HG02798 (cell line): Measurements from ENCODE around the gene CRB2.

Experiments used
- ATAC-seq: cut with Tn5 transposase; IDR thresholded peaks from one replicate; pipeline ENCODE4 v1.9.1; 2021; ENCODE audit warnings: mild to moderate bottlenecking; ENCODE audit not compliant: unreplicated experiment, poor library complexity

The CRB2 gene

DNA sequence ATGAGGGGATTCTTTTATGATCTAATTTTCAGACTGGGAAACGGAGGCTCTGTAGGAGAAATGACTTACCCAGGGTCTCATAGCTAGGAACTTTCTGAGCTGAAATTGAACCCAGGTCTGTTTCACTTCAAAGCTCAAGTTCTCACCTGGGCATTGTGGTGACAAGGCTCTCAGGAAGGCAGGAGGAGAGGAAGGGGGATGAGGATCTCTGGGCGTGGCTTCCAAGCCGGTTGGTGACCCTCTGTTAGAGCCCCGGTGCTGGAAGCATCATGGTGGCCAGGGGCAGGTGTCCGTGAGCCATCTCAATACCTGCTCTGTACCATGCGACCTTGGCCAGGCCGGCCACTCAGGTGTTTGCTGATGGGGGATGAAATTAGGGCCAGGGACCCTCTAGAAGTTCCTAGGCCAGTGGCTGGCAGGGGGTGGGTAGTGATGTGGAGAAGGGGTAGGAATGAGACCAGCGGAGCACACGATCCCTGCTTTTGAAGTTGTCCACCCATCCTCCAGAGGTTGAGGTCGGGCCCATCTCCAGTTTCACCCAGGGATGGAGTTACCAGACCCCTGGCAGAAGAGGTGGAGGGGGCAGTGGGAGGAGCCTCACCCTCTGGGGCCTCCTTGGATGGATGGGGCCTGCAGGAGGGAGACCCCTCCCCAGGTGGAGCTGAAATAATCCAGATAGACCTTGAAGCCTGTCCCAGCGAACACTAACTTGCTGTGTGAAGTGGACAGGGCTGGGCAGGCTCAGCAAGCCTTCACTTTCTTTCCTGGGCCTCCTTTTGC lies 5.9 kb downstream of the CRB2 start:
- no peak for ATAC-seq

DNA sequence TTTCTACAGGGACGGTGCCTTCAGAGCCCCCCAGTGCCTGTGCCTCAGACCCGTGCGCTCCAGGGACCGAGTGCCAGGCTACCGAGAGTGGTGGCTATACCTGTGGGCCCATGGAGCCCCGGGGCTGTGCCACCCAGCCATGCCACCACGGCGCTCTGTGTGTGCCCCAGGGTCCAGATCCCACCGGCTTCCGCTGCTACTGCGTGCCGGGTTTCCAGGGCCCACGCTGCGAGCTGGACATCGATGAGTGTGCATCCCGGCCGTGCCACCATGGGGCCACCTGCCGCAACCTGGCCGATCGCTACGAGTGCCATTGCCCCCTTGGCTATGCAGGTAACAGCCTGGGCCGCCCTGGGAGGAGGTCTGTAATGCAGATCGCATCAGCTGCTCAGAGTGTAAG lies 6.9 kb downstream of the CRB2 start:
- ATAC-seq = no peak

DNA sequence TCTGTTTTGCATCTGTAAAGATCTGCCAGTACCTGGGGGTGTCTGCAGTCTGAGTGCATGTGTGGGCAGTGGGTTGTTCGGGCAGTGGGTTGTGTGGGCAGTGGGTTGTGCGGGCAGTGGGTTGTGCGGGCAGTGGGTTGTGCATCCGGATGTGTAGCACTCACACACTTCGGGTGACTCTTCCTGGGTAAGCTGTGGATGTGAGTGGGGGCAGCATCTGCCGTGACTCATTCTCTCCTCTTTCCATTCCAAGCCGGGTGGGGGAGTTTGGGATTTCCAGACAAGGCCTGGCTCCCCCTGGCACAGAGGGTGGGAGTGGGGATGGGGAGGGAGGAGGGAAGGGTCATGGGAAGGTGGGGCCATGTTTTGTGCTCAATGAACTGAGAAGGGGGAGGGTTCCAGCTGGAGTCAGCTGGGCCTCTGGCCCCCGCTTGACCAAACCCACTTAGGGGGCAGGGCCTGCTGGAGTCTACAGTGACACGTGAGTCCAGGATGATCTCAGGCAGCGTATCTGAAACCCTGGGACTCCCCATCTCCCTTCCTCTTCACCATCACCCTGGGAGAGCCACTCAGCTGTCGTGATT lies 8.3 kb downstream of the CRB2 start:
- ATAC-seq = no peak

DNA sequence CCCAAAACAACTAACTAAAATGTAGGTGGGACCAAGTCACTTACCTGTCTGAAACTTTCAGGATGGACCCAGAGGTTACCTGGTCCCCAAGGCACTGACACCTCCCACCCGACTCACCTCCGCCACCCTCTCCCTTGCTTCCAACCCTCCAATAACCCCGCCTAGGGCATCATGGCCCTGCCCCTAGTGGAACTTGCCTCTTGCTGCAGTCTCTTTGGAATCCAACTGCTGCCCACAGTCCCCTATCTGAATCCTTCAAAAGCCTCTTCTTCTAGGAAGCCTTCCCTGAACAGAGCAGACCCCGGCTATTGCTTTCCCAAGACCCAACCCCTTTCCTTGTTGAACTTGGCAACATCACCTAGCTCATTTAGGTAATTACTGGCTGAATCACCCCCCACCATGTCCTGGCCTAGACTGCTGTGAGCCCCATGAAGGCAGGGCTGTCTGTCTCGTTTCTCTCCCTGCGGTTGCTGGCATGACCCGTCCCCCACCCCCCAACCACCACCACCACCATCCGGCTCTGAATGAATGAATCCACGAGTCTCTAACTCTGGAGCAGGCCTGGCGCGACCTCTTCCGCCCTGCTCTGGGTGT lies 9.4 kb downstream of the CRB2 start:
- no peak for ATAC-seq

DNA sequence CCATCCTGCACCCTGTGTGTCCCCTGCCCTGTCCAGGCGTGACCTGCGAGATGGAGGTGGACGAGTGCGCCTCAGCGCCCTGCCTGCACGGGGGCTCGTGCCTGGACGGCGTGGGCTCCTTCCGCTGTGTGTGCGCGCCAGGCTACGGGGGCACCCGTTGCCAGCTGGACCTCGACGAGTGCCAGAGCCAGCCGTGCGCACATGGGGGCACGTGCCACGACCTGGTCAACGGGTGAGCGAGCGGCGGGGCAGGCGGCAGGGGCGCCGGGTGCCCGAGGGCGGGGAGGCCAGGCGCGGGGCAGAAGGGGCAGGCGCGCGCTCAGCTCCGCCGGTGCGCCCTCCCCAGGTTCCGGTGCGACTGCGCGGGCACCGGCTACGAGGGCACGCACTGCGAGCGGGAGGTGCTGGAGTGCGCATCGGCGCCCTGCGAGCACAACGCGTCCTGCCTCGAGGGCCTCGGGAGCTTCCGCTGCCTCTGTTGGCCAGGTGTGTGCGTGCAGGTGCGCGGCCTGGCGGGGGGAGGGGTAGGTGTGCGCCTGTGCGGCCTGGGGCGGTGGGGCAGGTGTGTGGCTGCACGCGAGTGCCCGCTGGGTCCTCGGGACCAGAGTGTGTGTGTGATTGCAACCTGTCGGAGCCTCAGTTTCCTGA lies 10.0 kb downstream of the CRB2 start:
- ATAC-seq = no peak

DNA sequence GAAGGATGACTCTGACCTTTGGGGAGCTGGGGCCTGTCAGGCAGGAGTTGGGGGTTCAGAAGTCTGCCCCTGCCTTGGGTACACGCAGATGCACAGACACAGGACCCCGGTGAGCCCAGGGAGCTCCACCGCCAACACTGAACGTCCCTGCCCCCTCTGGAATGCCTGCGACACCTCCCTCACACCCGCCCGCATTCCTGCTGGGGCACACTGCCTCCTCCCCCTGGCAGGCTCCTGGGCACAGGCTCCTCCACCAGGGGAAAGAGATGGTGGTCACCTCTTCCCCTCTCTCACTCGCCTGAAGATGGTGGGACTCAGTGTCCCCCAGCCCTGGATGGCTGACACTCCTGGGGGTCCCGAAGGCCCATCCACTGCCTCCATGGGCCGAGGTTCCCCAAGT lies 12.0 kb downstream of the CRB2 start:
- ATAC-seq = no peak

DNA sequence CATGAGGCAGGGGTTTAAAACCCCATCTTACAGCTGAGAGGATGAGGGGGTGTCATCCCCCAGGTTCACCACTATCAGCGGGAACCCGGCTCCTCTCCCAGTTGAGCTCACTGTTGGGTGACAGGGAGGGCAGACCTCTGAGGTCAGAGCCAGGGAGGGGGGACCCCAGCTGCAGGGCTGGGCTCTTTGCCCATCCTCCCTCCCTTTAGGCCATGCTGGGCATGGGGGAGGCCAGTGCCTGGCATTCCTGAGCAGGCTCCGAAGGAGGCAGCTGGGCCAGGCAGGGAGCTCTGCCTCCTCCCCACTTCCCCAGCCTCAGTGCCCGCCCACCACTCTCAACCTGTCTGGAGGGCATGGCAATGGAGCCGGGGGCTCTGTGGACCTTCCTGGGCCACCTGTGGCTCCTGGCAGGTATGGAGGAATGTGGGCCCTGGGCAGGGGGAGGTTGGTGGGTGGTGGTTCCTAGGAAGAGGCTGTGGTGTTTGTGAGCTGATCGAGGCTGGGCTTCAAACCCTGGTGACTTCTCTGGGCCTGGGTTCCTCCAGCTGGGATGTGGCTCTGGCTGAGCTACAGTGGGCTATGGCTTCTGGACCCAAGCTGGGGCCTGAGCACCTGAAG lies 12.6 kb downstream of the CRB2 start:
- ATAC-seq = no peak

DNA sequence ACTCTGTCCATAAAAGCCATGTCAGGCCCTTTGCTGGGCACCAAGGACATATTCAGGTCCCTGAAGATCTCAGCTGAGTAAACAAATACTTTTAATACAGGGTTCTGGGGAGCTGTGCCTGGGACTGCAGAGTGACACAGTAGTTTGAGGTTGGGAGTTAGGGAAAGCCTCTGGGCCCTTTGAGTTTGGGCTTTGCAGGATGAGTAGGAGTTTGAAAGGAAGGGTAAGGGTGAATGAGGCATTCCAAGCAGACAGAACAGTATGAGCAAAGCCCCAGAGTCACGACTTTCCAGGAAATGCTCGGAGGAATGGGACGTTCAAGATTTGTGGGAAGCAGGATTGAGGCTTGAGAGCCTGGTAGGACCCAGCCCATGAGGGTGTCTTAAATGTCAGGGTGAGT lies 13.3 kb downstream of the CRB2 start:
- no peak for ATAC-seq

DNA sequence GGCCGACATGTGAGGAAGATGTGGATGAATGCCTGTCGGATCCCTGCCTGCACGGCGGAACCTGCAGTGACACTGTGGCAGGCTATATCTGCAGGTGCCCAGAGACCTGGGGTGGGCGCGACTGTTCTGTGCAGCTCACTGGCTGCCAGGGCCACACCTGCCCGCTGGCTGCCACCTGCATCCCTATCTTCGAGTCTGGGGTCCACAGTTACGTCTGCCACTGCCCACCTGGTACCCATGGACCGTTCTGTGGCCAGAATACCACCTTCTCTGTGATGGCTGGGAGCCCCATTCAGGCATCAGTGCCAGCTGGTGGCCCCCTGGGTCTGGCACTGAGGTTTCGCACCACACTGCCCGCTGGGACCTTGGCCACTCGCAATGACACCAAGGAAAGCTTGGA lies 14.1 kb downstream of the CRB2 start:
- ATAC-seq = no peak

DNA sequence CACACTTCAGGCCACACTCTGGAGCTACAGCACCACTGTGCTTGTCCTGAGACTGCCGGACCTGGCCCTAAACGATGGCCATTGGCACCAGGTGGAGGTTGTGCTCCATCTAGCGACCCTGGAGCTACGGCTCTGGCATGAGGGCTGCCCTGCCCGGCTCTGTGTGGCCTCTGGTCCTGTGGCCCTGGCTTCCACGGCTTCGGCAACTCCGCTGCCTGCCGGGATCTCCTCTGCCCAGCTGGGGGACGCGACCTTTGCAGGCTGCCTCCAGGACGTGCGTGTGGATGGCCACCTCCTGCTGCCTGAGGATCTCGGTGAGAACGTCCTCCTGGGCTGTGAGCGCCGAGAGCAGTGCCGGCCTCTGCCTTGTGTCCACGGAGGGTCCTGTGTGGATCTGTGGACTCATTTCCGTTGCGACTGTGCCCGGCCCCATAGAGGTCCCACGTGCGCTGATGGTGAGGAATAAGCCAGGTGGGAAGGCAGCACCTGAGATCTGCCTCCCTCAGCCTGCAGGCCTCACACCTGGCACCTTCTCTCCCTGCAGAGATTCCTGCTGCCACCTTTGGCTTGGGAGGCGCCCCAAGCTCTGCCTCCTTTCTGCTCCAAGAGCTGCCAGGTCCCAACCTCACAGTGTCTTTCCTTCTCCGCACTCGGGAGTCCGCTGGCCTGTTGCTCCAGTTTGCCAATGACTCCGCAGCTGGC lies 14.7 kb downstream of the CRB2 start:
- no peak for ATAC-seq

DNA sequence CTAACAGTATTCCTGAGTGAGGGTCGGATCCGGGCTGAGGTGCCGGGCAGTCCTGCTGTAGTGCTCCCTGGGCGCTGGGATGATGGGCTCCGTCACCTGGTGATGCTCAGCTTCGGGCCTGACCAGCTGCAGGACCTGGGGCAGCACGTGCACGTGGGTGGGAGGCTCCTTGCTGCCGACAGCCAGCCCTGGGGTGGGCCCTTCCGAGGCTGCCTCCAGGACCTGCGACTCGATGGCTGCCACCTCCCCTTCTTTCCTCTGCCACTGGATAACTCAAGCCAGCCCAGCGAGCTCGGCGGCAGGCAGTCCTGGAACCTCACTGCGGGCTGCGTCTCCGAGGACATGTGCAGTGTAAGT lies 15.2 kb downstream of the CRB2 start:
- ATAC-seq = no peak

DNA sequence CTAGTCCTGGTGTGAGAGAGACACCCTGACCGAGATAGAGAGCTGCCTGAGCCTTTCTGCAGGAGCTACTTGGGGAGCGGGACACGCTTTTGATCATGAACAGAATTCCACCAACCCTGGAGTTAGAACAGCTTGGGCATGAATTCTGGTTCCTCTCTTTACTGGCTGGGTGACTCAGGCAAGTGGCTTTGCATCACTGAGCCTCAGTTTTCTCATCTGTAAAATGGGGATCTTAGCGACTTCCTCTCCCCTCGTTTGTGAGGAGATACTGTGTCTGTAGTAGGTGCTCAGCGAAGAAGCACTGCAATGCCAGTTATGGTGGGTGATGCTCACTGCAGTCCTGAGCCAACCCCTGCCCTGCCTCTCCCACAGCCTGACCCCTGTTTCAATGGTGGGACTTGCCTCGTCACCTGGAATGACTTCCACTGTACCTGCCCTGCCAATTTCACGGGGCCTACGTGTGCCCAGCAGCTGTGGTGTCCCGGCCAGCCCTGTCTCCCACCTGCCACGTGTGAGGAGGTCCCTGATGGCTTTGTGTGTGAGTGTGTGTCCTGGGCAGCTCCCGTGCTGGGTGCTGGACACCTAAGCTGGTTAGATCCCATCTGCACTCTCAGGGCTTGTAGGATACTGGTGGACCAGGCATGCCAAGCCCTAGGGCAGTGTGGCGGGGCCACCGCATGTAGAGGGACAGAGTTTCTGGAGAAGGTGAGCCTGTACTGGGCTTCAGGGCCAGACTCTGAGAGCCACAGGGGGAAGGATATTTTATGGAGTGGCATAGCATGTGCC lies 16.0 kb downstream of the CRB2 start:
- ATAC-seq = no peak

DNA sequence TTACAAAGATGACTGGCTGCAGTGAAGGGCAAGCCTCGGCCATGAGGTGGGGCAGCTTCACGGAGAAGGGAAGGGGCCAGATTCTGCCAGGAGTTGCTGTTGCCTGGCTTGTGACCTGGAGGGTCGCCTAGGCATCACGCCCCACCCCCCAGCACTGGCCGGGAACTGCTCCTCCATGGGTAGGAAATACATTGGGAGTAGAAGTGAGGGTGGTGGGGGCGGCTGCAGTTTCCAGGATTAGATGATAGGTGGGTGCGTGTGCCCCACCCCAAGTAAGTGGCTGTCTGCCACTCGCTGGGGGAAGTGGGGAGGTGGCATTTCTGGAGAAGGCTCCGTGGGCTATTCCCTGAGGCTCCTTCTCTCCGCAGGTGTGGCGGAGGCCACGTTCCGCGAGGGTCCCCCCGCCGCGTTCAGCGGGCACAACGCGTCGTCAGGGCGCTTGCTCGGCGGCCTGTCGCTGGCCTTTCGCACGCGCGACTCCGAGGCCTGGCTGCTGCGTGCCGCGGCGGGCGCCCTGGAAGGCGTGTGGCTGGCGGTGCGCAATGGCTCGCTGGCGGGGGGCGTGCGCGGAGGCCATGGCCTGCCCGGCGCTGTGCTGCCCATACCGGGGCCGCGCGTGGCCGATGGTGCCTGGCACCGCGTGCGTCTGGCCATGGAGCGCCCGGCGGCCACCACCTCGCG lies 16.9 kb downstream of the CRB2 start:
- ATAC-seq = no peak

DNA sequence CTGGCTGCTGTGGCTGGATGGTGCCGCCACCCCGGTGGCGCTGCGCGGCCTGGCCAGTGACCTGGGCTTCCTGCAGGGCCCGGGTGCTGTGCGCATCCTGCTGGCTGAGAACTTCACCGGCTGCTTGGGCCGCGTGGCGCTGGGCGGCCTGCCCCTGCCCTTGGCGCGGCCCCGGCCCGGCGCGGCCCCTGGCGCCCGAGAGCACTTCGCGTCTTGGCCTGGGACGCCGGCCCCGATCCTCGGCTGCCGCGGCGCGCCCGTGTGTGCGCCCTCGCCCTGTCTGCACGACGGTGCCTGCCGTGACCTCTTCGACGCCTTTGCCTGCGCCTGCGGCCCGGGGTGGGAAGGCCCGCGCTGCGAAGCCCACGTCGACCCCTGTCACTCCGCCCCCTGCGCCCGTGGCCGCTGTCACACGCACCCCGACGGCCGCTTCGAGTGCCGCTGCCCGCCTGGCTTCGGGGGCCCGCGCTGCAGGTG lies 17.5 kb downstream of the CRB2 start:
- no peak for ATAC-seq

DNA sequence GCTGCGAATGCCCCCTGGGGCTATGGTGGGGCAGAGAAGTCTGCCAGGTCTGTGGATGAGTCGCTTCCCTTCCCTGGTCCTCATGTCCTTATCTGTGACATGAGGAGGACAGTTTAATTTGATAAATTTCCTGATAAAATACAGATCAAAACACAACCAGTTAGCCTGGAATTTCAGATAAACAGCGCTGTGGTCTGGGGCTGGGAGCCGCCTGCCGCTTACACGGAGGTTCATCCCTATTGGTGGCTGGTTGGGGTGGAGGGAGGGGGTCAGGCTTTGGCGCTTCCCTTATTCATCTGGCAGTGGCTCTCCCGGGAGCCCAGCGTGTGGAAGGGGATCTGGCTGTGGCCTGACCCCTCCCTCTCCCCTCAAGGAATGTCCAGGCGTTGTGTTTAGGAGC lies 17.9 kb downstream of the CRB2 start:
- ATAC-seq = no peak

DNA sequence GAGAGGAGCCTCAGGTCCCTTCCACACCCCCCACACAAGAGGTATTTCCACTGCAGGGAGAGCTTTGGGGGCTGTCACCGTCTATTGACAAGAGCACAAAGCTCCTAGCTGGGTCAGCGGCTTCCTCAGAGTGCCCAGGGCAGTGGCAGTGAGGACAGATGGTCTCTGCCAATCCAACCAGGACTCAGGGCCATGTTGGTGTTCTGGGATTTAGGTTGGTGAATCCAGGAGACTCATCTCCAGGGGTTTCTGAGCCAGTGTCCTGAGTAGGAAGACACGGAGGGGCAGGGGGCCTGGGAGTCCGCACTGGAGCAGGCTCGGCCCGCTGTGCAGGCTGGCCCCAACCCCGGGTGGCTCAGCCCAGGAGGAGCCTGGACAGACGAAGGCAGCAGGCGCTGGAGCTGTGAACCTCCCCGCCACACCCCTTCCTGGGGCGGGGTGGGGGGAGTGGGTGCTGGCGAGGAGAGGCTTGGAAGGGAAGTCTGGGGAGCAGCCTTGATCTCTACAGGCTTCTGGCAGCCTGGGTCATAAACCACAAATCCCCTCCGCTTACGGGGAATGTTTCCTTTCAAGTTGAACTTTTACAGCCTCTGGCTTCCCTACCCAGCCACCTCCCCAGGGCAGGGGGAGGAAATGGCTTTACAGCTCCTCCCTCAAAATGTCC lies 19.6 kb downstream of the CRB2 start:
- no peak for ATAC-seq

DNA sequence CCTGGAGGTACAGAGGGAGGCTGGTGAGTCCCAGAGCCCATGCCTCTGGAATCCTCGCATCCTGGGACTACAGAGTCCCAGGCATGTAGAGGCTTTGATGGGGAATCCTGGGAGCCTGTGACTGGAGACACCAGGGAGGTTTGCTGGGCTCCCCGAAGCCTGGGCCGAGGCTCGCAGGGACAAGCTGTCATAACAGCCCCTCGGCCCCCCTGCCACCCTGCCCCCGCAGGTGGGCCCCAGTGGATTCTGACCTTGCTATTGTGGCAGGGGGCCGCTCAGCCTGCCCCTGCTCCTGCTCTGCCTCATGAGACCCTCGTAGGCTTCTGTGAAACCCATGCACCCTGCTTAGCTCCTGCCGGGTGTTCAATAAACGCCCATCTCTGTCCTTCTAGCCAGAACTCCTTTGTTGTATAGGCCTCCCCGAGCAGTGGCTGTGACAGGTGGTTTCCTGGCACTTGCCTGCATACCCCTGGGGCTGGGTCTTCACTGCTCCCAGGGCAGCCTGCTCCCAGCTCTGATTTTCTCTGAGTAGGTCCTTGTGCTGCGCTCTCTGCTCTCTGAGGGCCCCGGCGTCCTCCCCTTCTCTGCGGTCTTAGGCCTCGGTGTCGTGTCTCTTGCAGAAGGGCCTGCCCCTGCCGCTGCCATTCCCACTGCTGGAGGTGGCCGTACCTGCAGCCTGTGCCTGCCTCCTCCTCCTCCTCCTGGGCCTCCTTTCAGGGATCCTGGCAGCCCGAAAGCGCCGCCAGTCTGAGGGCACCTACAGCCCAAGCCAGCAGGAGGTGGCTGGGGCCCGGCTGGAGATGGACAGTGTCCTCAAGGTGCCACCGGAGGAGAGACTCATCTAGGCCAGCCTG lies 20.4 kb downstream of the CRB2 start:
- no peak for ATAC-seq
